Uterus (tissue), 4 donors: ENCODE data around the gene CLTB. TPM values are rescaled to one million over a fixed set of nuclear protein-coding genes. Genes with fewer than 3 reads are reported as not detected.

ENCODE experiments used
- DNase-seq, 2 donors: peaks; one replicate each; pipeline ENCODE4 v3.0.0-alpha.2; 2019 to 2020
- H3K27ac ChIP-seq, 2 donors: fragments of 200-600 bp; sonication (generic); 1 replicate in 1 of 2; 2 replicates in 1 of 2; pipeline ENCODE4 v1.5.1; 2016 to 2018
- H3K27me3 ChIP-seq, 2 donors: fragments of 200-600 bp; sonication (generic); one replicate each; pipeline ENCODE4 v1.5.1; 2018 to 2019; ENCODE audit warnings: control low read depth in 1 of 2
- H3K36me3 ChIP-seq, 2 donors: fragments of 200-600 bp; sonication (generic); one replicate each; pipeline ENCODE4 v1.5.1; 2019; ENCODE audit warnings: control low read depth in 1 of 2
- H3K4me1 ChIP-seq, 2 donors: fragments of 200-600 bp; sonication (generic); one replicate each; pipeline ENCODE4 v1.5.1; 2018 to 2019; ENCODE audit warnings: control low read depth in 1 of 2
- H3K4me3 ChIP-seq, 2 donors: fragments of 200-600 bp; sonication (generic); 1 replicate in 1 of 2; 2 replicates in 1 of 2; pipeline ENCODE4 v1.5.1; 2018 to 2019; ENCODE audit warnings: mild to moderate bottlenecking in 1 of 2
- H3K9me3 ChIP-seq, 2 donors: fragments of 200-600 bp; sonication (generic); one replicate each; pipeline ENCODE4 v1.5.1; 2019; ENCODE audit warnings: control low read depth in 1 of 2
- CTCF ChIP-seq, 4 experiments: fragments of 200-600 bp in 2 of 4; fragments of 450-650 bp in 2 of 4; sonication (generic) in 2 of 4; IDR thresholded peaks; one replicate each; pipeline ENCODE4 v1.5.1; 2016 to 2019; ENCODE audit warnings: antibody characterized with exemption in 4 of 4, mild to moderate bottlenecking in 2 of 4, moderate library complexity in 1 of 4
- POLR2A ChIP-seq, 2 donors: fragments of 450-650 bp; IDR thresholded peaks; one replicate each; pipeline ENCODE4 v1.6.1; 2016; ENCODE audit warnings: antibody characterized with exemption in 2 of 2, mild to moderate bottlenecking in 1 of 2, moderate library complexity in 1 of 2
- intact Hi-C: fragments of 100-400 bp; cut with DNase I; formaldehyde crosslinking; loops from one replicate; pipeline ENCODE4 v1.15.1; 2023; ENCODE audit warnings: low total_unique reads
- total RNA-seq, 4 donors: library from RNA; depleted of rRNA in 3 of 4; stranded (reverse); fragments of >200 nt in 3 of 4; gene quantifications; one replicate each; pipeline versions ENCODE4 v1.1.0 to v1.2.4, GENCODE V29; 2014 to 2023
- donor health status: DM: yes; HTN: yes; CAD: no.

Gene CLTB
- total RNA-seq, 4 donors from 2014 or later: 34.7 to 162 (median 63.4) TPM

DNA sequence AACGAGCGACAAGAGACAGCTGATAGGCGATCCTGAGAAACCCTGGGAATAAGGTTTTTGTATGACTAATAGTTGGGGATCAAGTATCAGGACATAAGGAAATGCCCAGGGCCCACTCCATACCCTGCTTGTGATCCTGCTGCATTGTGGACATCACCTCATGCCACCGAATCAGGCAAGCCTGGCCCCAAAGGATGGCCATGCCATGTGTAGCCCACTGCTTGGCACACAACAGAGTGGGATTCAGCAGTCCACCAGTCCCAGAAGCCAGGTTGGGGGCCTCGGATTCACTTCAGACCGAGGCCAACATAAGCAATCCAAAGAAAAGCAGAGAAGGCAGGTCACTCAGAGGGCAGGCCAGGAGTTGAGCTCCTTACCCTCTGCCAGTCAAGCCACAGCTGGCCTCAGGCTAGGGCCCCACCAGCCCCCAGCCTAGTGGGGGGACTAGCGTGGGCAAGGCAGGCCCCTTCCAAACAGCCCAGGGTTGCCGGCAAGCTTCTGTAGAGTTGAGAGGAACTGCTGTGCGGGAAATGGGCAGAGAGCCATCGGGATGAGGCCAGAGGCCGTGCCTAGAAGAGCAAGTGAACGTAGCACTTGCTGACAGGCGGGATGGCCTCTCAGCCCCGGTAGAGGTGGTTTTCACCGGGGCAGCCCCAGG lies 33.0 kb downstream of the CLTB start:
- no peak for DNase-seq
- no peak overlapping the region for H3K27ac ChIP-seq

DNA sequence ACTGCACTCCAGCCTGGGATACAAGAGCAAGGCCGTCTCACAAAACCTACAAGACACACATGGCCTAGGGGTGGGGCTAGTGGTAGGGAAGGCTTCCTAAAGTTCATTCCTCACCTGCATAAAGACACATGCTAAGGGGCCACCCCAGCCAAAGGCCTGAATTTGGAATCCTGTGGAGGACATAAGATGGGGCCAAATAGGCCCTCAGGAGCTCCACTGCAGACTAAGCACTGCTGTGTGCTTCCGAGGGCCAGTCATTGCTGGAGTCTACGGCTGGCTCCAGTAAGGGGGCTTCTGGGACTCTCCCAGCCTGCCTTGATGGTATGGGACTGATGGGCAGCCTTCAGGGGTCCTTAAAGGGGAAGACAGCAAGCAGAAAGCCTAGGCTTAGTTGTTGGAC lies 33.6 kb downstream of the CLTB start:
- Histone ChIP-seq H3K4me1 (peaks cover 0 to 5% of the 10 kb centered on the region in 2 donors), H3K4me3 (no peak overlapping the region), H3K27me3 (no peaks in the 10 kb centered on the region), H3K36me3 (no peaks in the 10 kb centered on the region), H3K9me3 (no peaks in the 10 kb centered on the region), H3K27ac (no peak overlapping the region)
- intact Hi-C loops: no loop called here
- peak in 1 of 2 donors; percentile 2 for DNase-seq
- TF ChIP-seq CTCF (IDR thresholded peaks at IDR 0.05) (no peak), POLR2A (IDR thresholded peaks at IDR 0.05) (no peak)

More for the DNA sequence above, 33.0 kb downstream of the CLTB start:
- Histone ChIP-seq H3K27me3 (no peaks in the 10 kb centered on the region), H3K4me3 (no peak overlapping the region), H3K36me3 (no peaks in the 10 kb centered on the region), H3K9me3 (no peaks in the 10 kb centered on the region), H3K4me1 (peaks cover 0 to 5% of the 10 kb centered on the region in 2 donors)
- intact Hi-C loops: no loop called here
- TF ChIP-seq CTCF (IDR thresholded peaks at IDR 0.05): no peak
- TF ChIP-seq POLR2A (IDR thresholded peaks at IDR 0.05): no peak

- Histone ChIP-seq H3K36me3 (no peaks in the 10 kb centered on the region), H3K4me1 (no peaks in the 10 kb centered on the region), H3K9me3 (no peaks in the 10 kb centered on the region), H3K4me3 (no peak overlapping the region), H3K27ac (no peak overlapping the region), H3K27me3 (no peaks in the 10 kb centered on the region)
- intact Hi-C loops: no loop called here
- DNase-seq: peak in 1 of 2 donors; percentile 5
- TF ChIP-seq POLR2A (IDR thresholded peaks at IDR 0.05) (no peak), CTCF (IDR thresholded peaks at IDR 0.05) (no peak)
Observed at GRCh38 chr5:176381979-176382378, 34.4 kb downstream of the CLTB start.

GRCh38 chr5:176381423-176381822 lies 34.9 kb downstream of the CLTB start:
- Histone ChIP-seq H3K36me3 (no peaks in the 10 kb centered on the region), H3K9me3 (no peaks in the 10 kb centered on the region), H3K27ac (no peak overlapping the region), H3K4me3 (no peak overlapping the region), H3K27me3 (no peaks in the 10 kb centered on the region), H3K4me1 (no peaks in the 10 kb centered on the region)
- TF ChIP-seq POLR2A (IDR thresholded peaks at IDR 0.05) (no peak), CTCF (IDR thresholded peaks at IDR 0.05) (no peak)
- DNase-seq: no peak
- intact Hi-C loops: no loop called here

- no peak for DNase-seq
- H3K4me3 ChIP-seq: no peak overlapping the region
Observed at GRCh38 chr5:176379881-176380280, 36.5 kb downstream of the CLTB start.

More at GRCh38 chr5:176379881-176380280, 36.5 kb downstream of the CLTB start:
- TF ChIP-seq POLR2A (IDR thresholded peaks at IDR 0.05) (no peak), CTCF (IDR thresholded peaks at IDR 0.05) (no peak)
- no peaks in the 10 kb centered on the region for H3K4me1 ChIP-seq
- intact Hi-C loops: no loop called here
- no peak overlapping the region for H3K27ac ChIP-seq
- no peaks in the 10 kb centered on the region for H3K9me3 ChIP-seq
- H3K27me3 ChIP-seq: no peaks in the 10 kb centered on the region
- H3K36me3 ChIP-seq: no peaks in the 10 kb centered on the region
